ENCODE data around the gene MTG2.

MTG2 gene

GRCh38 chr20:62137478-62138203 lies 45.2 kb upstream of the MTG2 start:
- Histone ChIP-seq H3K4me1 (ENCODE audit: control insufficient read depth, insufficient read depth, low read length) (no peaks in the 10 kb centered on the region), H3K4me3 (ENCODE audit: low read depth, low read length) (no peak overlapping the region), H3K9me3 (ENCODE audit: control insufficient read depth, insufficient read depth, low read depth, low read length) (no peaks in the 10 kb centered on the region), H3K36me3 (ENCODE audit: control insufficient read depth in 2 of 2, insufficient read depth in 1 of 2, low read length in 2 of 2) (peaks cover 9 to 90% of the 10 kb centered on the region in 2 experiments; a peak in 2 of 3 replicates), H3K27ac (ENCODE audit: extremely low read depth, low read depth, low read length) (no peak overlapping the region)
- CTCF ChIA-PET, result interaction anchor here (0.6 to 3.5 kb wide), 7 partner anchors 11 to 440 kb away, joined by 3 to 33 read pairs (median 3); no protein-coding TSS in a partner anchor
- POLR2A ChIA-PET, result interaction anchor here (1.4 kb wide), 1 partner anchor 127 kb away, joined by 3 read pairs; no protein-coding TSS in a partner anchor
- TF ChIP-seq ZNF449 (tag by site-specific recombination; IDR thresholded peaks at IDR 0.05), result peak; percentile 58; the same call in 1 of the 2 replicates
- TF ChIP-seq ZNF184 (tag by site-specific recombination; IDR thresholded peaks at IDR 0.05), result no peak

- H3K36me3 ChIP-seq (ENCODE audit: control insufficient read depth in 2 of 2, insufficient read depth in 1 of 2, low read length in 2 of 2), result peaks cover 9 to 84% of the 10 kb centered on the region in 2 experiments; a peak in 2 of 3 replicates
- TF ChIP-seq REST (tag by site-specific recombination; IDR thresholded peaks at IDR 0.05) (peak; percentile 88), HOXD13 (CRISPR knock-in tag; IDR thresholded peaks at IDR 0.05; ENCODE audit: borderline replicate concordance) (no peak)
- H3K4me3 ChIP-seq (ENCODE audit: low read depth, low read length), result no peak overlapping the region
- CTCF ChIA-PET, result interaction anchor here (0.6 to 3.5 kb wide), 10 partner anchors 9 to 440 kb away, joined by 3 to 33 read pairs (median 4); no protein-coding TSS in a partner anchor
- H3K9me3 ChIP-seq (ENCODE audit: control insufficient read depth, insufficient read depth, low read depth, low read length), result no peaks in the 10 kb centered on the region
- H3K27ac ChIP-seq (ENCODE audit: extremely low read depth, low read depth, low read length), result no peak overlapping the region
- H3K4me1 ChIP-seq (ENCODE audit: control insufficient read depth, insufficient read depth, low read length), result no peaks in the 10 kb centered on the region
- POLR2A ChIA-PET, result interaction anchor here (0.7 to 1.4 kb wide), 2 partner anchors 49 to 127 kb away, joined by 3 to 7 read pairs; no protein-coding TSS in a partner anchor
Observed at GRCh38 chr20:62138204-62138543, 44.7 kb upstream of the MTG2 start.

GRCh38 chr20:62138912-62139311 lies 43.9 kb upstream of the MTG2 start:
- Histone ChIP-seq H3K9me3 (ENCODE audit: control insufficient read depth, insufficient read depth, low read depth, low read length) (no peaks in the 10 kb centered on the region), H3K27ac (ENCODE audit: extremely low read depth, low read depth, low read length) (no peak overlapping the region), H3K36me3 (ENCODE audit: control insufficient read depth in 2 of 2, insufficient read depth in 1 of 2, low read length in 2 of 2) (peaks cover 9 to 77% of the 10 kb centered on the region in 2 experiments; a peak in 2 of 3 replicates), H3K4me1 (ENCODE audit: control insufficient read depth, insufficient read depth, low read length) (no peaks in the 10 kb centered on the region), H3K4me3 (ENCODE audit: low read depth, low read length) (no peak overlapping the region)
- ChIA-PET POLR2A (interaction anchor here (0.7 kb wide), 1 partner anchor 49 kb away, joined by 7 read pairs; no protein-coding TSS in a partner anchor), CTCF (interaction anchor here (0.6 to 1.7 kb wide), 3 partner anchors 13 to 128 kb away, joined by 3 to 9 read pairs (median 6); no protein-coding TSS in a partner anchor)
- TF ChIP-seq KLF17 (tag by site-specific recombination; IDR thresholded peaks at IDR 0.05) (no peak), PRDM10 (tag by site-specific recombination; IDR thresholded peaks at IDR 0.05) (no peak), TCF7L2 (IDR thresholded peaks at IDR 0.05; ENCODE audit: borderline replicate concordance, low read depth, low read length) (no peak), SP2 (tag by site-specific recombination; IDR thresholded peaks at IDR 0.05) (no peak), FEZF1 (tag by site-specific recombination; IDR thresholded peaks at IDR 0.05) (no peak), YY2 (tag by site-specific recombination; IDR thresholded peaks at IDR 0.05) (no peak)
